ENCODE data around the gene OR52N2. TPM values are rescaled to one million over a fixed set of nuclear protein-coding genes. Genes with fewer than 3 reads are reported as not detected.

OR52N2 gene
- total RNA-seq, 2 experiments from 2014 or later: not detected

GRCh38 chr11:5807580-5807979 lies 1.1 kb upstream of the OR52N2 start:
- Histone ChIP-seq H3K27me3 (ENCODE audit: control insufficient read depth in 1 of 2, insufficient read depth in 2 of 2, low read length in 2 of 2) (peaks cover 0 to 8% of the 10 kb centered on the region in 2 experiments), H3K27ac (ENCODE audit: low read depth in 1 of 2, low read length in 2 of 2) (no peak overlapping the region), H3K9me3 (ENCODE audit: control insufficient read depth in 1 of 2, insufficient read depth in 1 of 2, low read length in 2 of 2) (peaks cover 0 to 3% of the 10 kb centered on the region in 2 experiments), H3K4me3 (ENCODE audit: low read length) (no peak overlapping the region), H3K4me1 (ENCODE audit: insufficient read depth, low read length) (peaks cover 8% of the 10 kb centered on the region), H3K36me3 (ENCODE audit: insufficient read depth, low read length) (no peaks in the 10 kb centered on the region)
- Mint-ChIP-seq H3K36me3 (ENCODE audit: low read depth) (no peaks in the 10 kb centered on the region), H3K4me3 (peak overlapping the region; percentile 7), H3K9me3 (peaks cover 5% of the 10 kb centered on the region), H3K4me1 (ENCODE audit: low read depth) (peaks cover 6% of the 10 kb centered on the region), H3K27me3 (peaks cover 45% of the 10 kb centered on the region), H3K27ac (no peak overlapping the region)
- intact Hi-C loops (cut with DNase I, micrococcal nuclease): loop anchor here in 1 of 2 experiments (5.0 to 10.0 kb wide), 2 partner anchors 125 to 1623 kb away; no protein-coding TSS in a partner anchor
- no peak for ATAC-seq (ENCODE audit: poor library complexity)
- peak in 1 of 14 experiments; percentile 10 for DNase-seq
- ChIA-PET POLR2A (no interaction called here), CTCF (no interaction called here)
- TF ChIP-seq CTCF (IDR thresholded peaks at IDR 0.05): no peak

- peaks cover 0 to under 1% of the 10 kb centered on the region in 2 experiments for H3K9me3 ChIP-seq (ENCODE audit: control insufficient read depth in 1 of 2, insufficient read depth in 1 of 2, low read length in 2 of 2)
- no peak overlapping the region for H3K27ac ChIP-seq (ENCODE audit: low read depth in 1 of 2, low read length in 2 of 2)
- H3K4me3 ChIP-seq (ENCODE audit: low read length): peak overlapping the region; percentile 55
- H3K27me3 ChIP-seq (ENCODE audit: control insufficient read depth in 1 of 2, insufficient read depth in 2 of 2, low read length in 2 of 2): peaks cover 0 to 8% of the 10 kb centered on the region in 2 experiments
- peaks cover 8% of the 10 kb centered on the region for H3K4me1 ChIP-seq (ENCODE audit: insufficient read depth, low read length)
- H3K27me3 Mint-ChIP-seq: peaks cover 38% of the 10 kb centered on the region
- TF ChIP-seq CTCF (IDR thresholded peaks at IDR 0.05): no peak
- peaks cover 6% of the 10 kb centered on the region for H3K4me1 Mint-ChIP-seq (ENCODE audit: low read depth)
- no peaks in the 10 kb centered on the region for H3K36me3 ChIP-seq (ENCODE audit: insufficient read depth, low read length)
- H3K9me3 Mint-ChIP-seq: peaks cover 4% of the 10 kb centered on the region
- ChIA-PET POLR2A (interaction anchor here (0.7 kb wide), 1 partner anchor 1164 kb away, joined by 3 read pairs; no protein-coding TSS in a partner anchor), CTCF (no interaction called here)
- ATAC-seq (ENCODE audit: poor library complexity) (no peak), DNase-seq (peak in 3 of 14 experiments; percentile 17 to 24 (median 24))
- intact Hi-C loops (cut with DNase I, micrococcal nuclease): loop anchor here (2.0 to 10.0 kb wide), 4 partner anchors 127 to 1624 kb away; no protein-coding TSS in a partner anchor
- H3K36me3 Mint-ChIP-seq (ENCODE audit: low read depth): no peaks in the 10 kb centered on the region
- no peak overlapping the region for H3K27ac Mint-ChIP-seq
- peak overlapping the region; percentile 89 for H3K4me3 Mint-ChIP-seq
Observed at GRCh38 chr11:5809122-5809519, 397 bp downstream of the OR52N2 start.

GRCh38 chr11:5809905-5810795 lies 1.4 kb downstream of the OR52N2 start:
- Histone ChIP-seq H3K9me3 (ENCODE audit: control insufficient read depth in 1 of 2, insufficient read depth in 1 of 2, low read length in 2 of 2) (no peaks in the 10 kb centered on the region), H3K4me1 (ENCODE audit: insufficient read depth, low read length) (peaks cover 8% of the 10 kb centered on the region), H3K4me3 (ENCODE audit: low read length) (no peak overlapping the region), H3K27me3 (ENCODE audit: control insufficient read depth in 1 of 2, insufficient read depth in 2 of 2, low read length in 2 of 2) (peaks cover 0 to 8% of the 10 kb centered on the region in 2 experiments), H3K27ac (ENCODE audit: low read depth in 1 of 2, low read length in 2 of 2) (no peak overlapping the region), H3K36me3 (ENCODE audit: insufficient read depth, low read length) (no peaks in the 10 kb centered on the region)
- Mint-ChIP-seq H3K27me3 (peaks cover 34% of the 10 kb centered on the region), H3K9me3 (no peaks in the 10 kb centered on the region), H3K36me3 (ENCODE audit: low read depth) (no peaks in the 10 kb centered on the region), H3K27ac (no peak overlapping the region), H3K4me1 (ENCODE audit: low read depth) (peaks cover 6% of the 10 kb centered on the region), H3K4me3 (no peak overlapping the region)
- ATAC-seq (ENCODE audit: poor library complexity) (no peak), DNase-seq (no peak)
- intact Hi-C loops (cut with DNase I, micrococcal nuclease): loop anchor here (2.0 to 10.0 kb wide), 4 partner anchors 128 to 1625 kb away; no protein-coding TSS in a partner anchor
- POLR2A ChIA-PET: no interaction called here
- no peak for TF ChIP-seq CTCF (IDR thresholded peaks at IDR 0.05)
- CTCF ChIA-PET: no interaction called here
